Natural killer cell (primary cell): ENCODE results near the gene POLE3. TPM values are rescaled to one million over a fixed set of nuclear protein-coding genes. Genes with fewer than 3 reads are reported as not detected.
"Not testable (repeated sequence)": the region's sequence is repeated elsewhere in the genome, so short reads cannot be mapped to it uniquely, and the experiment has no call there.

Source experiments
- ATAC-seq, 3 donors: fragments of 150-1000 bp in 2 of 3; fragments of 200-7000 bp in 1 of 3; cut with Tn5 transposase; 1 replicate in 1 of 3; 2 replicates in 2 of 3; pipeline ENCODE4 v1.10.0; 2021; ENCODE audit warnings: mild to moderate bottlenecking in 2 of 3, moderate library complexity in 2 of 3
- DNase-seq, 2 donors: peaks; one replicate each; pipeline versions ENCODE4 v3.0.0 to v3.0.0-alpha.2; 2013 to 2021; ENCODE audit warnings: mixed read lengths in 1 of 2
- H3K27ac ChIP-seq: one replicate; pipeline ENCODE4 v1.5.1; 2013; ENCODE audit warnings: mild to moderate bottlenecking, low read length
- H3K27me3 ChIP-seq: one replicate; pipeline ENCODE4 v1.6.1; 2013; ENCODE audit warnings: low read length; ENCODE audit not compliant: control insufficient read depth, insufficient read depth
- H3K36me3 ChIP-seq: one replicate; pipeline ENCODE4 v1.6.1; 2013; ENCODE audit warnings: low read length; ENCODE audit not compliant: control insufficient read depth, insufficient read depth
- H3K4me1 ChIP-seq: one replicate; pipeline ENCODE4 v1.6.1; 2013; ENCODE audit warnings: low read length; ENCODE audit not compliant: control insufficient read depth, insufficient read depth
- H3K4me3 ChIP-seq: one replicate; pipeline ENCODE4 v1.5.1; 2013; ENCODE audit warnings: low read length
- H3K9me3 ChIP-seq: one replicate; pipeline ENCODE4 v1.6.1; 2013; ENCODE audit warnings: low read length; ENCODE audit not compliant: control insufficient read depth, insufficient read depth
- H3K27ac Mint-ChIP-seq, 2 donors: one replicate each; pipeline ENCODE4 v1.8.0; 2022; ENCODE audit warnings: mild to moderate bottlenecking in 2 of 2, mixed read lengths in 2 of 2, moderate library complexity in 1 of 2
- H3K27me3 Mint-ChIP-seq, 2 donors: one replicate each; pipeline ENCODE4 v1.8.0; 2022; ENCODE audit warnings: low read depth in 2 of 2, mixed read lengths in 2 of 2
- H3K36me3 Mint-ChIP-seq: one replicate; pipeline ENCODE4 v1.8.0; 2022; ENCODE audit warnings: mixed read lengths
- H3K4me1 Mint-ChIP-seq, 2 donors: one replicate each; pipeline ENCODE4 v1.8.0; 2022; ENCODE audit warnings: mixed read lengths in 2 of 2
- H3K4me3 Mint-ChIP-seq: one replicate; pipeline ENCODE4 v1.8.0; 2022; ENCODE audit warnings: mild to moderate bottlenecking, moderate library complexity, mixed read lengths
- H3K9me3 Mint-ChIP-seq, 2 donors: one replicate each; pipeline ENCODE4 v1.8.0; 2022; ENCODE audit warnings: mixed read lengths in 2 of 2
- CTCF ChIP-seq: fragments of 200-600 bp; IDR thresholded peaks from one replicate; pipeline ENCODE4 v1.8.0; 2022; ENCODE audit warnings: antibody characterized with exemption
- WGBS: methylation state at CpG from one replicate; pipeline ENCODE4 v1.1.7; 2013; ENCODE audit warnings: missing lambda C conversion rate; ENCODE audit not compliant: insufficient coverage; 5-methylcytosine and 5-hydroxymethylcytosine counted together
- intact Hi-C: fragments of 100-400 bp; cut with micrococcal nuclease; formaldehyde crosslinking; loops from one replicate; pipeline ENCODE4 v1.14.2; 2022
- total RNA-seq, 4 donors: library from RNA; stranded (reverse); fragments of 120-200 nt in 1 of 4; gene quantifications; one replicate each; pipeline versions ENCODE4 v1.2.3 to v1.2.4, GENCODE V29; 2013 to 2022

Gene POLE3
- total RNA-seq, 3 donors from 2014 or later (not counting 1 experiment from before 2014, with no cell fraction given) = 59.2 to 66.7 (median 62.2) TPM

- H3K9me3 Mint-ChIP-seq = no peaks in the 10 kb centered on the region
- TF ChIP-seq CTCF = no peak
- no peak overlapping the region for H3K4me3 Mint-ChIP-seq
- peaks cover 14% of the 10 kb centered on the region for H3K36me3 ChIP-seq
- H3K36me3 Mint-ChIP-seq = no peaks in the 10 kb centered on the region
- no peak overlapping the region for H3K27ac ChIP-seq
- H3K4me1 Mint-ChIP-seq = no peaks in the 10 kb centered on the region
- no peak for DNase-seq
- WGBS = 93% methylated on average over 13 of the region's 13 CpGs
- no peak for ATAC-seq
- H3K9me3 ChIP-seq = no peaks in the 10 kb centered on the region
- no peaks in the 10 kb centered on the region for H3K27me3 ChIP-seq
- H3K4me1 ChIP-seq = no peaks in the 10 kb centered on the region
- intact Hi-C loops = no loop called here
- H3K27ac Mint-ChIP-seq = no peak overlapping the region
- H3K27me3 Mint-ChIP-seq = no peaks in the 10 kb centered on the region
- H3K4me3 ChIP-seq = no peak overlapping the region
Observed at GRCh38 chr9:113368982-113369854, 41.3 kb downstream of the POLE3 start.

- Mint-ChIP-seq H3K36me3 (no peaks in the 10 kb centered on the region), H3K4me1 (no peaks in the 10 kb centered on the region), H3K9me3 (no peaks in the 10 kb centered on the region), H3K4me3 (no peak overlapping the region), H3K27ac (no peak overlapping the region), H3K27me3 (no peaks in the 10 kb centered on the region)
- Histone ChIP-seq H3K27ac (no peak overlapping the region), H3K36me3 (peaks cover 7% of the 10 kb centered on the region), H3K27me3 (no peaks in the 10 kb centered on the region), H3K9me3 (no peaks in the 10 kb centered on the region), H3K4me1 (no peaks in the 10 kb centered on the region), H3K4me3 (no peak overlapping the region)
- no peak for DNase-seq
- intact Hi-C loops = no loop called here
- 92% methylated on average over 4 of the region's 5 CpGs for WGBS
- TF ChIP-seq CTCF = no peak
- no peak for ATAC-seq
Observed at GRCh38 chr9:113368348-113368981, 42.0 kb downstream of the POLE3 start.

- H3K9me3 ChIP-seq, intact Hi-C loops, H3K27ac ChIP-seq, DNase-seq, H3K27me3 ChIP-seq, H3K4me1 ChIP-seq, H3K9me3 Mint-ChIP-seq, H3K27ac Mint-ChIP-seq, H3K27me3 Mint-ChIP-seq, H3K36me3 Mint-ChIP-seq, H3K4me3 ChIP-seq, H3K4me1 Mint-ChIP-seq, H3K4me3 Mint-ChIP-seq, ATAC-seq, H3K36me3 ChIP-seq: not testable (repeated sequence)
- 83% methylated on average over 3 of the region's 3 CpGs for WGBS
Observed at GRCh38 chr9:113365652-113366051, 44.8 kb downstream of the POLE3 start.

GRCh38 chr9:113364951-113365350 is 45.5 kb downstream of the POLE3 start:
- Histone ChIP-seq H3K36me3 (no peaks in the 10 kb centered on the region), H3K9me3 (no peaks in the 10 kb centered on the region), H3K27me3 (no peaks in the 10 kb centered on the region), H3K4me3 (no peak overlapping the region), H3K27ac (no peak overlapping the region), H3K4me1 (no peaks in the 10 kb centered on the region)
- intact Hi-C loops = no loop called here
- DNase-seq = no peak
- no peaks in the 10 kb centered on the region for H3K27me3 Mint-ChIP-seq
- H3K4me3 Mint-ChIP-seq = no peak overlapping the region
- H3K27ac Mint-ChIP-seq = no peak overlapping the region
- no peaks in the 10 kb centered on the region for H3K4me1 Mint-ChIP-seq
- 90% methylated on average over 1 of the region's 1 CpG for WGBS
- no peak for TF ChIP-seq CTCF
- H3K9me3 Mint-ChIP-seq = no peaks in the 10 kb centered on the region
- no peaks in the 10 kb centered on the region for H3K36me3 Mint-ChIP-seq
- ATAC-seq = no peak
